HepG2 (cell line): Measurements from ENCODE around the gene CHMP4B. TPM values are rescaled to one million over a fixed set of nuclear protein-coding genes. Genes with fewer than 3 reads are reported as not detected.

Experiments
- GZF1 ChIP-seq: sonication (generic); formaldehyde crosslinking; IDR thresholded peaks from 2 replicates; pipeline ENCODE4 v1.5.1; 2020; ENCODE audit warnings: mild to moderate bottlenecking, missing genetic modification reagents
- IRF2 ChIP-seq: IDR thresholded peaks from 2 replicates; pipeline ENCODE4 v1.6.1; 2018; ENCODE audit warnings: missing genetic modification reagents, missing compliant biosample characterization
- KDM1A ChIP-seq: IDR thresholded peaks from 2 replicates; pipeline ENCODE4 v1.6.1; 2016; ENCODE audit warnings: missing compliant biosample characterization
- MYC ChIP-seq: sonication (generic); formaldehyde crosslinking; IDR thresholded peaks from 2 replicates; pipeline ENCODE4 v1.9.0; 2021; ENCODE audit warnings: missing genetic modification reagents, borderline replicate concordance
- NR1H2 ChIP-seq: sonication (generic); formaldehyde crosslinking; IDR thresholded peaks from 2 replicates; pipeline ENCODE4 v1.8.1; 2022; ENCODE audit warnings: low read depth, missing genetic modification reagents, borderline replicate concordance
- PPARG ChIP-seq: conservative IDR thresholded peaks from 2 replicates; pipeline ENCODE4 v1.6.1; 2016; ENCODE audit warnings: missing biosample characterization, missing genetic modification reagents
- RCOR2 ChIP-seq: IDR thresholded peaks from 2 replicates; pipeline ENCODE4 v1.6.1; 2016; ENCODE audit warnings: missing biosample characterization, missing genetic modification reagents
- RFX3 ChIP-seq: IDR thresholded peaks from 2 replicates; pipeline ENCODE4 v1.6.1; 2016; ENCODE audit warnings: missing biosample characterization, missing genetic modification reagents
- THAP11 ChIP-seq: IDR thresholded peaks from 2 replicates; pipeline ENCODE4 v1.6.1; 2016; ENCODE audit warnings: missing biosample characterization, missing genetic modification reagents
- ZBTB7B ChIP-seq: sonication (generic); formaldehyde crosslinking; IDR thresholded peaks from 2 replicates; pipeline ENCODE4 v1.4.0; 2020; ENCODE audit warnings: missing genetic modification reagents
- ZMYM4 ChIP-seq: sonication (generic); formaldehyde crosslinking; IDR thresholded peaks from 2 replicates; pipeline ENCODE4 v1.8.1; 2023; ENCODE audit warnings: mild to moderate bottlenecking, missing genetic modification reagents
- ZNF326 ChIP-seq: sonication (generic); formaldehyde crosslinking; IDR thresholded peaks from 2 replicates; pipeline ENCODE4 v1.4.0; 2020; ENCODE audit warnings: missing genetic modification reagents, borderline replicate concordance
- ZNF543 ChIP-seq: sonication (generic); formaldehyde crosslinking; IDR thresholded peaks from 2 replicates; pipeline ENCODE4 v1.4.0; 2020; ENCODE audit warnings: mild to moderate bottlenecking, missing genetic modification reagents
- ZNF747 ChIP-seq: sonication (generic); formaldehyde crosslinking; IDR thresholded peaks from 2 replicates; pipeline ENCODE4 v1.8.1; 2023; ENCODE audit warnings: missing genetic modification reagents, mild to moderate bottlenecking, borderline replicate concordance
- ZSCAN31 ChIP-seq: sonication (generic); formaldehyde crosslinking; IDR thresholded peaks from 2 replicates; pipeline ENCODE4 v1.5.0; 2020; ENCODE audit warnings: low read depth, mild to moderate bottlenecking, missing genetic modification reagents
- polyA plus RNA-seq, 8 experiments: library from polyadenylated mRNA; depleted of rRNA in 3 of 8; stranded (reverse) in 7 of 8; unstranded in 1 of 8; fragments of >200 nt; fragmentation: Illumina TruSeq in 4 of 8; extraction: Trizol in 4 of 8; gene quantifications; 2 replicates each; pipeline versions ENCODE4 v1.2.1 to v1.2.3, GENCODE V29; 2011 to 2016; ENCODE audit warnings: low read depth in 4 of 8, missing spikeins in 1 of 8, mixed read lengths in 1 of 8; ENCODE audit not compliant: insufficient read depth in 1 of 8
- total RNA-seq, 5 experiments: library from RNA; depleted of rRNA; stranded (reverse); fragments of >200 nt; fragmentation: Illumina TruSeq; extraction: Trizol; gene quantifications; 2 replicates each; pipeline ENCODE4 v1.2.3, GENCODE V29; 2016; ENCODE audit warnings: low read depth in 1 of 5
- TF ChIP-seq, protein P1 (sequence below): sonication (generic); formaldehyde crosslinking; IDR thresholded peaks from 2 replicates; pipeline ENCODE4 v1.5.1; 2020; ENCODE audit warnings: missing genetic modification reagents, mild to moderate bottlenecking, borderline replicate concordance
- TF ChIP-seq, protein P2 (sequence below): sonication (generic); formaldehyde crosslinking; IDR thresholded peaks from 2 replicates; pipeline ENCODE4 v1.4.0; 2020; ENCODE audit warnings: low read depth, missing genetic modification reagents
- TF ChIP-seq, protein P3 (sequence below), 2 experiments: IDR thresholded peaks; 2 replicates each; pipeline ENCODE4 v1.6.1; 2011 to 2012; ENCODE audit warnings: low read length in 2 of 2, borderline replicate concordance in 1 of 2, low read depth in 1 of 2, mild to moderate bottlenecking in 1 of 2, moderate library complexity in 1 of 2

CHMP4B gene
- total and polyA plus RNA-seq, 2 of the 13 experiments (the other 11 are each of a cell fraction or from before 2014, with no cell fraction given): 40.1 to 45.6 TPM

DNA sequence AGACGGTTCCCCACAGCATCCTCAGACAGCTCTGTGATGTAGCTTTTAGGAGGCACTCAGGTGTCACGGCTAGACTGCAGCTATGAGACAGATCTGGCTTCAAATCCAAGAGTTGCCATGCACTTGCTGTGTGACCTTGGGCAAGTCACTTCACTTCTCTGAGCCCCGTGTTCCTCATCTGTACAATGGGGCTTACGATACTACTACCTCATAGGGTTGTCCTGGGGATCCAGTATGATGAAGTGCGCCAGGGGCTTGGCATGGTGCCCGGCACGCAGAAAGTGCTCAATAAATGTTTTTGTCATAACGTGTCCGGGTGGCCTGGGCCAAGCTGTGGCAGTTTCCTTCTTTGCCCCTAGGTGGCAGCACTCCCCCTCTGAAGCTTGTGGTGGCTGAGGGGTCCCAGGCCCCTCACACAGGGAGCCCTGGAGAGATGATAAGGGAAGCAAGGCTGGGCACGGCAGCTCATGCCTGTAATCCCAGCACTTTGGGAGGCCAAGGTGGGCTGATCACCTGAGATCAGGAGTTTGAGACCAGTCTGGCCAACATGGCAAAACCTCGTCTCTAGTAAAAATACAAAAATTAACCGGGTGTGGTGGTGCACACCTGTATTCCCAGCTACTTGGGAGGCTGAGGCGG lies 19.1 kb upstream of the CHMP4B start (continued):
- TF ChIP-seq, protein P1, sequence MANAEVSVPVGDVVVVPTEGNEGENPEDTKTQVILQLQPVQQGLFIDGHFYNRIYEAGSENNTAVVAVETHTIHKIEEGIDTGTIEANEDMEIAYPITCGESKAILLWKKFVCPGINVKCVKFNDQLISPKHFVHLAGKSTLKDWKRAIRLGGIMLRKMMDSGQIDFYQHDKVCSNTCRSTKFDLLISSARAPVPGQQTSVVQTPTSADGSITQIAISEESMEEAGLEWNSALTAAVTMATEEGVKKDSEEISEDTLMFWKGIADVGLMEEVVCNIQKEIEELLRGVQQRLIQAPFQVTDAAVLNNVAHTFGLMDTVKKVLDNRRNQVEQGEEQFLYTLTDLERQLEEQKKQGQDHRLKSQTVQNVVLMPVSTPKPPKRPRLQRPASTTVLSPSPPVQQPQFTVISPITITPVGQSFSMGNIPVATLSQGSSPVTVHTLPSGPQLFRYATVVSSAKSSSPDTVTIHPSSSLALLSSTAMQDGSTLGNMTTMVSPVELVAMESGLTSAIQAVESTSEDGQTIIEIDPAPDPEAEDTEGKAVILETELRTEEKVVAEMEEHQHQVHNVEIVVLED (CRISPR knock-in tag): no peak
- TF ChIP-seq ZNF747 (CRISPR knock-in tag): no peak
- peak; percentile 96 for TF ChIP-seq KDM1A
- TF ChIP-seq IRF2: 0 out of 2 replicates have a peak, but pooled peaks have one; percentile 18
- no peak for TF ChIP-seq ZMYM4
- TF ChIP-seq PPARG (CRISPR knock-in tag): 0 out of 2 replicates have a peak, but pooled peaks have one; percentile 23
- TF ChIP-seq RCOR2 (CRISPR knock-in tag): peak; percentile 85; the same call in 1 of the 2 replicates
- TF ChIP-seq RFX3 (CRISPR knock-in tag): no peak
- no peak for TF ChIP-seq ZNF326 (CRISPR knock-in tag)
- TF ChIP-seq ZBTB7B (CRISPR knock-in tag): peak; percentile 99
- peak; percentile 54; the same call in 1 of the 2 replicates for TF ChIP-seq ZNF543 (CRISPR knock-in tag)
- TF ChIP-seq, protein P2, sequence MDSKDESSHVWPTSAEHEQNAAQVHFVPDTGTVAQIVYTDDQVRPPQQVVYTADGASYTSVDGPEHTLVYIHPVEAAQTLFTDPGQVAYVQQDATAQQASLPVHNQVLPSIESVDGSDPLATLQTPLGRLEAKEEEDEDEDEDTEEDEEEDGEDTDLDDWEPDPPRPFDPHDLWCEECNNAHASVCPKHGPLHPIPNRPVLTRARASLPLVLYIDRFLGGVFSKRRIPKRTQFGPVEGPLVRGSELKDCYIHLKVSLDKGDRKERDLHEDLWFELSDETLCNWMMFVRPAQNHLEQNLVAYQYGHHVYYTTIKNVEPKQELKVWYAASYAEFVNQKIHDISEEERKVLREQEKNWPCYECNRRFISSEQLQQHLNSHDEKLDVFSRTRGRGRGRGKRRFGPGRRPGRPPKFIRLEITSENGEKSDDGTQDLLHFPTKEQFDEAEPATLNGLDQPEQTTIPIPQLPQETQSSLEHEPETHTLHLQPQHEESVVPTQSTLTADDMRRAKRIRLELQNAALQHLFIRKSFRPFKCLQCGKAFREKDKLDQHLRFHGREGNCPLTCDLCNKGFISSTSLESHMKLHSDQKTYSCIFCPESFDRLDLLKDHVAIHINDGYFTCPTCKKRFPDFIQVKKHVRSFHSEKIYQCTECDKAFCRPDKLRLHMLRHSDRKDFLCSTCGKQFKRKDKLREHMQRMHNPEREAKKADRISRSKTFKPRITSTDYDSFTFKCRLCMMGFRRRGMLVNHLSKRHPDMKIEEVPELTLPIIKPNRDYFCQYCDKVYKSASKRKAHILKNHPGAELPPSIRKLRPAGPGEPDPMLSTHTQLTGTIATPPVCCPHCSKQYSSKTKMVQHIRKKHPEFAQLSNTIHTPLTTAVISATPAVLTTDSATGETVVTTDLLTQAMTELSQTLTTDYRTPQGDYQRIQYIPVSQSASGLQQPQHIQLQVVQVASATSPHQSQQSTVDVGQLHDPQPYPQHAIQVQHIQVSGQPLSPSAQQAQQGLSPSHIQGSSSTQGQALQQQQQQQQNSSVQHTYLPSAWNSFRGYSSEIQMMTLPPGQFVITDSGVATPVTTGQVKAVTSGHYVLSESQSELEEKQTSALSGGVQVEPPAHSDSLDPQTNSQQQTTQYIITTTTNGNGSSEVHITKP (CRISPR knock-in tag): no peak; the same call in 1 of the 2 replicates
- TF ChIP-seq MYC: no peak
- TF ChIP-seq ZSCAN31: no peak
- no peak for TF ChIP-seq NR1H2 (CRISPR knock-in tag)
- TF ChIP-seq, protein P3, sequence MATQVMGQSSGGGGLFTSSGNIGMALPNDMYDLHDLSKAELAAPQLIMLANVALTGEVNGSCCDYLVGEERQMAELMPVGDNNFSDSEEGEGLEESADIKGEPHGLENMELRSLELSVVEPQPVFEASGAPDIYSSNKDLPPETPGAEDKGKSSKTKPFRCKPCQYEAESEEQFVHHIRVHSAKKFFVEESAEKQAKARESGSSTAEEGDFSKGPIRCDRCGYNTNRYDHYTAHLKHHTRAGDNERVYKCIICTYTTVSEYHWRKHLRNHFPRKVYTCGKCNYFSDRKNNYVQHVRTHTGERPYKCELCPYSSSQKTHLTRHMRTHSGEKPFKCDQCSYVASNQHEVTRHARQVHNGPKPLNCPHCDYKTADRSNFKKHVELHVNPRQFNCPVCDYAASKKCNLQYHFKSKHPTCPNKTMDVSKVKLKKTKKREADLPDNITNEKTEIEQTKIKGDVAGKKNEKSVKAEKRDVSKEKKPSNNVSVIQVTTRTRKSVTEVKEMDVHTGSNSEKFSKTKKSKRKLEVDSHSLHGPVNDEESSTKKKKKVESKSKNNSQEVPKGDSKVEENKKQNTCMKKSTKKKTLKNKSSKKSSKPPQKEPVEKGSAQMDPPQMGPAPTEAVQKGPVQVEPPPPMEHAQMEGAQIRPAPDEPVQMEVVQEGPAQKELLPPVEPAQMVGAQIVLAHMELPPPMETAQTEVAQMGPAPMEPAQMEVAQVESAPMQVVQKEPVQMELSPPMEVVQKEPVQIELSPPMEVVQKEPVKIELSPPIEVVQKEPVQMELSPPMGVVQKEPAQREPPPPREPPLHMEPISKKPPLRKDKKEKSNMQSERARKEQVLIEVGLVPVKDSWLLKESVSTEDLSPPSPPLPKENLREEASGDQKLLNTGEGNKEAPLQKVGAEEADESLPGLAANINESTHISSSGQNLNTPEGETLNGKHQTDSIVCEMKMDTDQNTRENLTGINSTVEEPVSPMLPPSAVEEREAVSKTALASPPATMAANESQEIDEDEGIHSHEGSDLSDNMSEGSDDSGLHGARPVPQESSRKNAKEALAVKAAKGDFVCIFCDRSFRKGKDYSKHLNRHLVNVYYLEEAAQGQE (IDR thresholded peaks at IDR 0.05; ENCODE audit: borderline replicate concordance in 1 of 2, low read depth in 1 of 2, low read length in 2 of 2): no peak
- 0 out of 2 replicates have a peak, but pooled peaks have one; percentile 39 for TF ChIP-seq GZF1 (CRISPR knock-in tag)
- TF ChIP-seq THAP11 (CRISPR knock-in tag): peak; percentile 62
